HG03039 (cell line): Measurements from ENCODE around the gene PTPN14.

Experiments
- ATAC-seq: cut with Tn5 transposase; IDR thresholded peaks from one replicate; pipeline ENCODE4 v1.9.1; 2021; ENCODE audit warnings: mild to moderate bottlenecking, moderate library complexity; ENCODE audit not compliant: unreplicated experiment

PTPN14 gene

GRCh38 chr1:214378492-214378891 is 172.9 kb downstream of the PTPN14 start:
- ATAC-seq, result no peak

- ATAC-seq, result no peak
Observed at GRCh38 chr1:214377886-214378285, 173.5 kb downstream of the PTPN14 start.

DNA sequence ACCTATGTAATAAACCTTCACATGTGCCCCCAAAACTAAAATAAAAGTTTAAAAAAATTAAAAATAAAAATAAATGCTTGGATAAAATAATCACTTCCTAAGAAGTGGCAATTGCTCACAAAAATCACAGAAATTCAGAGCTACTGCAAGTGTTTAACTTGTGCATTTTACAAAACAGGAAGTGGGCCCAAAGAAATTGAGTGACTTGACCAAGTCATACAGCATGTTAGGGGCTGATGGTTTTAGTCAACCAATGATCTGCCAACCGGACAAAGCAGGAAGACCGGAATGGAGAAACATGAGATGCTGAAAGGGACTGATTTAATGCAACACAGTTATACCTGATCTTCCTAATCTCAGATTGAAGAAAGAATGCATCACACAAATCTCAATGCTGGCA is 173.9 kb downstream of the PTPN14 start:
- ATAC-seq, result no peak

DNA sequence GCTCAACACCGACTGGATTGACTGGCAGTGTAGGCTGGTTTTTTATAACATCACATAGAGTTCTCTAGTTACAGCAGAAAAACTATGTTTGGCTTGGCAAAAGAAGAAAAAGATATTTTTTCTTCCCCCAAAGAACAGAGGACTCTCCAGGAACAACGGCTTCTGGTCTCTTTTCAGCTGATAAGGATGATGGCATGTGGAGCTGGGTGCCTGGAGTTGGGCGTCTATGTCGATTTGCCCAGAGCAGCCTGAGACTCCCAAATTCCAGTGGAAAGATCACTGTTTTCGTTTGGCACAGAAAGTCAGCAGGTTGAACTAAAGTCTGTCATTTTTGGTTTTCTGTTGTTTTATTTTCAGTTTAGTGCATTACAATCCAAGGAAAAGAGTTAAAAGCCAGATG is 179.3 kb downstream of the PTPN14 start:
- no peak for ATAC-seq

GRCh38 chr1:214370615-214371014 is 180.8 kb downstream of the PTPN14 start:
- no peak for ATAC-seq

GRCh38 chr1:214369364-214369763 is 182.0 kb downstream of the PTPN14 start:
- no peak for ATAC-seq

DNA sequence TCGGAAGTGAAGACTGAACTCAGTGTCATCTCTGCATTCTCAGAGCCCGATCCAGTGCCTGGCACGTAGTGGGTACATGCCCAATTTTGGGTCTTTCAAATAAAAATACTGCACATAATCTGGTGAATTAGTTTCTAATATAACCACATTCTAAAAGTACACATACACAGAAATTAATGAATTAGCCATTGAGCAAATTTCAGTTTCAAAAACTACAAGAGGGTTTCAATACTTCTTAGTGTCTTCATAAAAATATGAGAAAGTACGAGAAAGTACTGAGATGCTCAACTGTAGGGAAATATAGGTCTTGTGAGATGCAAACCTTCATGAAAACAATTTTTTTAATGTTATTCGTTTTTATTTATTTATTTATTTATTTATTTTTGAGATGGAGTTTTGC is 183.6 kb downstream of the PTPN14 start:
- ATAC-seq, result no peak

DNA sequence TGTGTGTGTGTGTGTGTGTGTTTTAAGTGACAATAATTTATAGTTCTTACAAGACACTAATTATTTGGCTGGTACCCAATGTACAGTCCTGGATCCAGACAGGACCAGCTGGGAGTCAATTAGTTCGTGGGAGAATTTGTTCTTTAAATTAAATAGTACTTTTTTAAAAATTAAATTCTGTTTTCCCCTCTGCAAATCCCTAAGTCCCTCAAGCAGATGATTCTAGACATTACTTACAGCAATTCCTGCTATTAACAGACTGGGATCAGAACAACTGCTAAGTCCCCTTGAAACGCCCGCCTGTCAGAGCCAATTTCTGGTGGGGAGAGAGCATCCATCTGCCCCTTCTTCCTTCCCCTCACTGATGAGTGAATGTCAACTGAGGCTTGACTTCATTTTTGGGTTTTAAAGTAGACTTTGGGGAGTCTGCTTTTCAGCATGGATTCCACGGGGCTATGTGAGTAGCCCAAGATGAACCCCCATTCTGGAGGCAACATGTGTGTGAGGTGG is 186.6 kb downstream of the PTPN14 start:
- no peak for ATAC-seq

DNA sequence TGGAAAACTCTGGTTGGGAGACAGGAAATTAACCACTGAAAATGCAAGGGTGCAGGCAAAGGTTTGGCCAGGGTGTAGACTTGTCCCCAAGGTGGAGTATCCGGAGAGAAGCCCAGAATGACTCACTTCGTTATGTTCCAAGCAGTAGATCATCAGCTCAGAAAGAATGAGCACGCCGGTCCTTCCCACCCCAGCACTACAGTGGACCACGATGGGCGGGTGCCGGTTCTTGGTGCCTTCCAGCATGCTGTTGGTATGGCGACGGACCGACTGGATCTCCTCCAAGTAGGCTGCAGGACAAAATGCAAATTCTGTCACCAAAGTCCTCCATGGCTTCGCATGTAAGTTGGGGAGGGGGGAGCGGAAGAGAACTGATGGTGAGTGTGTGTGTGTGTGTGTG is 187.0 kb downstream of the PTPN14 start:
- no peak for ATAC-seq

GRCh38 chr1:214363386-214363785 is 188.0 kb downstream of the PTPN14 start:
- no peak for ATAC-seq

- ATAC-seq, result no peak
Observed at GRCh38 chr1:214362188-214362882, 189.1 kb downstream of the PTPN14 start.

DNA sequence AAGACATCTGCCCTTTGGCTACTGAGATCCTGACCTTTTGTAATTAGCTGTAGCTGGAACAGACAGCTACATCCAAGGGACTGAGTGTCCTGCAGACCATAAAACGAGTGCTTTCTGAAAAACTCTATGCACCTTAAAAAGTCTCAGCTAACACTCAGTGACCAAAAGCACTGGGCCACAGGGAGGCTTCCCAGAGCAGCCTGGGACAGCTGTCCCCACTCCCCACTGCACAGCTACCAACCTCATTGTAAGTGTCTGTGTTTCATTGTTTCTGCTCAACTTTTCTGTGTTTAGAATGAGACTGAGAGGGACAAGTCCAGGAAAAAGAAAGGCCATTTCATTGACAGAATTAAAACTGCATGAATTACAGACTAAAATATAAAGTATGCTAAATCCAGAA is 189.8 kb downstream of the PTPN14 start:
- no peak for ATAC-seq

DNA sequence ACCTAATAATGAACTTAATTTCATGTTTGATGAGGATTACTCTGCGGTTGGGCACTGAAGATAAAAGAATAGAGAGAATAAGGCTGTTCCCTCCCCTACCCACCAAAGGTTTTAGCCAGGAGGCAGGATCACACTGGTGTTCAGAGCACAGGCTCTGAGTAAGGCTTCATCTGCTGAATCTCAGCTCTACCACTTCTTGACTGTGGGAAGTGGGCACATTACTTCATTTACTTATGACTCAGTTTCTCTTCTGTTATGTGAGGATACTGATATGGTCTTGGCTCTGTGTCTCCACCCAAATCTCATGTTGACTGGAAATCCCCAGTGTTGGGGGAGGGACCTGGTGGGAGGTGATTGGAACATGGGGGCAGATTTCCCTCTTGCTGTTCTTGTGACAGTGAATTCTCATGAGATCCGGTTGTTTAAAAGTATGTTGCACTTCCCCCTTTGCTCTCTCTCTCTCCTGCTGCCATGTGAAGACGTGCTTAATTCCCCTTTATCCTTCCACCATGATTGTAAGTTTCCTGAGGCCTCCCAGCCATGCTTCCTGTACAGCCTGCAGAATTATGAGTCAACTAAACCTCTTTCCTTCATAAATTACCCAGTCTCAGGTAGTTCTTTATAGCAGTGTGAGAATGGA is 190.8 kb downstream of the PTPN14 start:
- ATAC-seq, result no peak

DNA sequence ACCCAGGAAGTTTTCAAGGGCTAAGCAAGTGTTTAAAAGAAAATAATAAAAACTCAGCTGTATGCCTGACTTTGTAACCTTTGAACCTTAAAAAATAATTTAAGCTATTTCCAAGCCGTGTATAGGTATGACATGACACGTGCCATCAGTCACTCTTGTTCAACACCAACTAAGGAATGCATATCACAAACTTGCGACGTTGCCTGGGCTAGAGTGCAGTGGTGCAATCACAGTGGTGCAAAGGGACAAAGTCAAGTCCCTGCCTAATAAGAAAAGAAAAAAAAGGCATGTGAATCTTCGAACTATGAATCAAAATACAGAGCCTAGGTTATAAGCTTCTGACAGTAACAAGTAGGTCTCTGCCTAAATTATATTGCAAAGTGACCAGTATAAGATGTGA is 191.3 kb downstream of the PTPN14 start:
- ATAC-seq, result no peak

GRCh38 chr1:214354440-214355148 is 196.8 kb downstream of the PTPN14 start:
- ATAC-seq, result no peak

DNA sequence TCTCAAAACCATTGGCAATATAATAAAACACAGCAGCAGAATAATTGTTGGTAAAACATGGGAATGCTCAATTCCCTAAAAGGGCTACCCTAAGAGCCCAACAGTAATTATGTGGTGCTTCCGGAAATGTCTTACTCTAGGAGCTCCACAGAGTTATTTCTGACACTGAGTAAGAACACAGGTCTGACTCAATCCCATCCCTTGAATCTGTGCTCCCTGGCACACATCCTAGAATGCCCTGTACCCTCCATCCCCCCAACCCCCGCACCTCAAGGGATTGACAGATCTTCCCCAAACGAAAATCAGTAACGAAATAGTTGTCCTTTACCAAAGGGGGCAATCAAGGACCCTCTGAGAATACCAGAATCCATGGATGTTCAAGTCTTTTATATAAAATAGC is 198.6 kb downstream of the PTPN14 start:
- ATAC-seq, result no peak

DNA sequence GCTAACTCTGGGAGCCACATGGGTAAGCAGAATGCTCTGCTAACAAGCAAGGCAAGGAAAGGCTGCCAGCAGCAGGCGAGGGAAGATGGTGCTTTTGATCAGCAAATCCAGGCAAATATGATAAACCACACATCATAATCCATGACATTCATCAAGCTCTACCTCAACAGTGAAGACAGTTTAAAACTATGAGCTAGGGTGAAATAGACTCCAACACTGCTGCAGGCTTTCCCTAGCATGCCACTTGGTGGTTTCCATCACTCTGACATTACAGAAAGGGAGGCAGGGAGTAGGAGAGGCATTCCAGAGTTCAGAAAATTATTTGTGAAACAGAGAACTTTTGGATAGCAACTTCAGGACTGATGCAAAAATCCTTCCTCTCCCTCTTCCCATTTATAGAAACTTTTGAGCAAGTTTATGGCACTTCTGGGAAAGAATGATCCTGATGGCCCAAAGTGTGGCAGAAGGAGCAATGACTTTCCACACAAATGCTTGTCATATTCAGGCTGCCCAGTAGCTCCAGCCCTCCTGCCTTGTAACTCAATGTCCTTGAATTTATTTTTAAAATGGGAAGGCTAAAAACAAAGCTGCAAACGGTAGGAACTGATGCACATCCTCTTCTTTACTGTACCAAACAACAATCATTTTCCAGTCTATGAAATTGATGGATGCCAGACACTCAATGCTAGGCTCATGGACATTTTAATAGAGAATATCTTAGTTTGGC is 199.7 kb downstream of the PTPN14 start:
- ATAC-seq, result no peak

- ATAC-seq, result no peak
Observed at GRCh38 chr1:214349781-214350180, 201.6 kb downstream of the PTPN14 start.

DNA sequence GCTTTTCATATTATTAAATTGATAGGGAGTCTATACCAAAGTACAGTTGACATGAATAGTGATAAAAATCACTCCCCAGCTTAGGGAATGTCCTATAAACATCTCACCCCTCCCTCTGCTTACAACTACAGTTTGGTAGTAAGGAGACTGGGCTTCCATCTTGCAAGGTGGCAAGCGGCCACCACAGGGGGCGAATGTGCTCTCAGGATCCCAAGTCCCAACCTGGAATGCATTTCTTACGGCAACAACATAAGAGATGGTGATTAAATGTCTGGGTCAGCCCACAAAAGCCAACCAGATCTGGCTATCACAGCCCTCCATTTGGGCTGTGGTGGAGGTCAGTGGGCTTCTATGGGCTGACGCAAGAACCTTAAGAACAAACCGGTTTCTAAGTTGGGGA is 202.4 kb downstream of the PTPN14 start:
- no peak for ATAC-seq

DNA sequence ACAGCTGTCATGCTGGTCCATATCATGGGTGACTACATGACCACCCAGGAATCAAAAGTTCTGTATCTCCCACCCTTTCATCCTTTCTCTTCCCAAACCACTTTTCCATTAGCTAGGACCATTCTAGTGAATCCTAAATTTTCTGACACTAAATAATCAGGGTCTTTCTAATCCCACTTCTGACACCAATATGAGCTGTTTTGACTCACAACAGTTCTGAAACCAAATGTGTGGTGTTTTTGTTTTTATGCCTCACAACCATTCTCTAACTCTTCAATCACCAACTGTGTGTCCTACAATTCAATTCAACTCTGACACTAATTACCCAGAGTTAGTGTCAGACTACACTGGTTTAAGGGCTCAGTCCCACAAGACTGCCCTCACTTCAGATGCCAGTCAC is 206.5 kb downstream of the PTPN14 start:
- no peak for ATAC-seq

- ATAC-seq, result no peak
Observed at GRCh38 chr1:214342525-214342924, 208.9 kb downstream of the PTPN14 start.
